Type B pancreatic cell (in vitro differentiated cells): ENCODE results near the gene CBFA2T3. TPM values are rescaled to one million over a fixed set of nuclear protein-coding genes. Genes with fewer than 3 reads are reported as not detected.

ENCODE experiments used
- DNase-seq: peaks from one replicate; pipeline ENCODE4 v3.0.0; 2021; ENCODE audit warnings: mixed read lengths; ENCODE audit not compliant: unreplicated experiment; ENCODE audit errors: extremely low spot score
- H3K27ac Mint-ChIP-seq: 2 replicates; pipeline ENCODE4 v1.8.0; 2021; ENCODE audit warnings: mild to moderate bottlenecking, mixed read lengths
- H3K27me3 Mint-ChIP-seq: 2 replicates; pipeline ENCODE4 v1.8.0; 2021; ENCODE audit warnings: mixed read lengths
- H3K36me3 Mint-ChIP-seq: 2 replicates; pipeline ENCODE4 v1.8.0; 2021; ENCODE audit warnings: mixed read lengths
- H3K4me1 Mint-ChIP-seq: one replicate; pipeline ENCODE4 v1.8.0; 2021; ENCODE audit warnings: mixed read lengths; ENCODE audit not compliant: unreplicated experiment
- H3K4me3 Mint-ChIP-seq: 2 replicates; pipeline ENCODE4 v1.8.0; 2021; ENCODE audit warnings: mild to moderate bottlenecking, mixed read lengths
- H3K9me3 Mint-ChIP-seq: 2 replicates; pipeline ENCODE4 v1.8.0; 2021; ENCODE audit warnings: mixed read lengths
- total RNA-seq: library from RNA; stranded (reverse); gene quantifications from 2 replicates; pipeline ENCODE4 v1.2.1, GENCODE V29; 2021; ENCODE audit warnings: low replicate concordance
- TF ChIP-seq, protein P1 (sequence below): fragments of 200-600 bp; sonication (generic); conservative IDR thresholded peaks from 2 replicates; pipeline ENCODE4 v1.5.0; 2021; ENCODE audit warnings: antibody characterized with exemption, mild to moderate bottlenecking

The CBFA2T3 gene
- total RNA-seq, 1 donor from 2014 or later: 8.9 TPM

DNA sequence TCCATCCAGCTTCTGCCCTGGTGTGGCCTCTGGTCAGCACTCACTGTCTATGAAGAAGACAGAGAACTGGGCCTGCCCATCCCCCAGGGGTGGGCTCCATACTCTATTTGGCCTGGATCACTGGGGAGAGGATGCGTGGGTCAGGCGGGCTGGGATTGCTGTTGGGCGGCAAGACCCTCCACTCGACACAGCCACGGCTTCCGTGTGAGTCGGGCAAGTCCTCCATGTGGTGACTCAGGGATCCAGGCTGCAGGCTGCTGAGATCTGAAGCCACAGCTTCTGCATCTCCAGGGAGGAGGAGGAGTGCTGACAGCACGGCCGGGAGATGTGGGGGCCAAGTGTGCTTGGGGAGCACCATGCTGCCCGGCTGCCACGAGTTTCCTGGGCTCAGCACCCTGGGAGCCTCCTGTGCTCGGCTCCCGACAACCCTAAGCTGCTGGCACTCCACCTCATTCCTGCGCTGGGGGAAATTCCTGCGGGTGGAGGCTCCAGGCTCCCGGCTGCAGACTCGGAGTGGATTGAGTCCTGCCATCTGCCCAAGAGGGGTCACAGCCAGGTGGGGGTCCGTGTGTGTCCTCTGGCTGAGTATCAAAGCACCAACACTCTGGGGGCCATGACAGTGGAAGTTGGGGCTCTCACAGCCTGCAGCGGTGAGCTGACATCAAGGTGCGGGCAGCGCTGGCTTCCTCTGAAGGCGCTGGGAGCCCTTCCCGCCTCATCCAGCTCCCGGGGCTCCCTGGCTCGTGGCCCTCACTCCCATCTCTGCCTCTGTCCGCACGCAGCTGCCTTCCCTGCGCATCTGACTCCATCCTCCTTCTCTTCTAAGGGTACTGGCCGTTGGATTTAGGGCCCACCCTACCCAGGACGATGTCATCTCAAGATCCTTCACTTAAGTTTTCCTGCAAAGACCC is 24.4 kb upstream of the CBFA2T3 start:
- Mint-ChIP-seq H3K9me3 (peaks cover 13% of the 10 kb centered on the region), H3K27me3 (peaks cover 39% of the 10 kb centered on the region), H3K27ac (no peak overlapping the region), H3K4me1 (no peaks in the 10 kb centered on the region), H3K36me3 (no peaks in the 10 kb centered on the region), H3K4me3 (no peak overlapping the region)
- DNase-seq: no peak
- TF ChIP-seq, protein P1, sequence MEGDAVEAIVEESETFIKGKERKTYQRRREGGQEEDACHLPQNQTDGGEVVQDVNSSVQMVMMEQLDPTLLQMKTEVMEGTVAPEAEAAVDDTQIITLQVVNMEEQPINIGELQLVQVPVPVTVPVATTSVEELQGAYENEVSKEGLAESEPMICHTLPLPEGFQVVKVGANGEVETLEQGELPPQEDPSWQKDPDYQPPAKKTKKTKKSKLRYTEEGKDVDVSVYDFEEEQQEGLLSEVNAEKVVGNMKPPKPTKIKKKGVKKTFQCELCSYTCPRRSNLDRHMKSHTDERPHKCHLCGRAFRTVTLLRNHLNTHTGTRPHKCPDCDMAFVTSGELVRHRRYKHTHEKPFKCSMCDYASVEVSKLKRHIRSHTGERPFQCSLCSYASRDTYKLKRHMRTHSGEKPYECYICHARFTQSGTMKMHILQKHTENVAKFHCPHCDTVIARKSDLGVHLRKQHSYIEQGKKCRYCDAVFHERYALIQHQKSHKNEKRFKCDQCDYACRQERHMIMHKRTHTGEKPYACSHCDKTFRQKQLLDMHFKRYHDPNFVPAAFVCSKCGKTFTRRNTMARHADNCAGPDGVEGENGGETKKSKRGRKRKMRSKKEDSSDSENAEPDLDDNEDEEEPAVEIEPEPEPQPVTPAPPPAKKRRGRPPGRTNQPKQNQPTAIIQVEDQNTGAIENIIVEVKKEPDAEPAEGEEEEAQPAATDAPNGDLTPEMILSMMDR: no peak

DNA sequence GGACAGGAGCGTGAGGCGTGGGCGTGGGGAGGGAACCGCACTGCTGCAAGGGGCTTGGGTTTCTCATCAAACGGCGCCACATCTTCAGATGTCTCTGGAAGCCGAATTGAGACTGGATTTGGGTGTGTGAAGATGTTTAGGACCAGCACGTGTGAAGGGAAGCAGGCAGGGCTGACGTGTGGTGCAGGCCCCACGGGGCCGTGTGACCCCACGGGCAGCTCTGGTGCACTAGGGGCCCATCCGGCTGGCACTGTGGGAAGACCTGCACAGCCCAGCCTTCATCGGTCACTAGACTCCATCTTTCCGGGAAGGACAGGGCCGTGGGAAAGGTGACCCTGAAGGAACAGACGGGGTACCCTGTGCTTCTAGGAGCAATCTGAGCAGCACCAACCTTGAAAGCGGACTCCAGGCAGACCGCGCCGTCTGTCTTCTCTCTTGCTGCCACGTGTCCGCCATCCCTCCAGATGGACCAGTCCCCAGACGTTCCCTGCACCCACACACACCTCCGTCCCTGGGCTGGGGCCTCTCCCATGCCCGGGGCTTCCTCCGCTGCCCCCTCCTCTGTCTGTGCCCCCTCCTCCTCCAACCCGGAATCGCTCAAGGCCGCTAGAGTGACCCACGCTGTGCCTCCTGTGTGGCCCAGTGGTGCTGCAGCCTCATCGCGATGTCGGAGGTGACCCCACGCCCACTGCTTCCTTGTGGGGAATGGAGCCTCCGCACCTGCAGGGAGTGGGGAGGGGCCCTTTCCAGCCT is 23.4 kb upstream of the CBFA2T3 start:
- Mint-ChIP-seq H3K36me3 (no peaks in the 10 kb centered on the region), H3K4me3 (no peak overlapping the region), H3K4me1 (no peaks in the 10 kb centered on the region), H3K9me3 (peaks cover 13% of the 10 kb centered on the region), H3K27ac (no peak overlapping the region), H3K27me3 (peaks cover 39% of the 10 kb centered on the region)
- TF ChIP-seq, protein P1: no peak
- no peak for DNase-seq

DNA sequence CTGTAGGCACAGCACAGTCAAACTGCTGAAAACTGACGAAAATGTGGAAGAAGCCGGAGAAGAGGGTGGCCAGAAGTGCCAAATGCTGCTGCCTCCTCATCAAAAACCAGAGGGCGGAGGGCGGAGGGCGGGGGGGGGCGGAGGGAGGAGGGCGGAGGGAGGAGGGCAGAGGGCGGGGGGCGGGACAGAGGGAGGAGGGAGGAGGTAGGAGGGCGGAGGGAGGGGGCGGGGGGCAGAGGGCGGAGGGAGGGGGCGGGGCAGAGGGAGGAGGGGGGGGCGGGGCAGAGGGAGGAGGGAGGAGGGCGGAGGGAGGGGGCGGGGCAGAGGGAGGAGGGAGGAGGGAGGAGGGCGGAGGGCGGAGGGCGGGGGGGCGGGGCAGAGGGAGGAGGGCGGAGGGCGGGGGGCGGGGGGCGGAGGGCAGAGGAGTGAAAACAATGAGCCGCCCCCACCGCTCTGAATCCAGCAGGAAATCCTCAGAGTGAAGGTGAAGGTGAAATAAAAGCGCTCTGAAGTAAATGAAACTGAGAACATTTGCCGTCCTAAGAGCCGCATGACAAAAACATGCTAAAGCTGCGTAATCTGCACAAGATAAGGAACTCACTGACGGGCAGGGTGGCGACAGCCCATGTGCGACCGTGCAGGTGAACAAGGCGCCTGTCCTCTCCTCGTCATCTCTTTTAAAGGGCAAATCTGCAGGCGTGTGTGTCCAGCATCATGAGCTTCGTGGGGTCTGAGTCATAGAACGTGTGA is 22.6 kb upstream of the CBFA2T3 start:
- Mint-ChIP-seq H3K27me3 (peaks cover 41% of the 10 kb centered on the region), H3K4me1 (no peaks in the 10 kb centered on the region), H3K4me3 (no peak overlapping the region), H3K36me3 (no peaks in the 10 kb centered on the region), H3K9me3 (peaks cover 13% of the 10 kb centered on the region), H3K27ac (no peak overlapping the region)
- TF ChIP-seq, protein P1: no peak
- no peak for DNase-seq

DNA sequence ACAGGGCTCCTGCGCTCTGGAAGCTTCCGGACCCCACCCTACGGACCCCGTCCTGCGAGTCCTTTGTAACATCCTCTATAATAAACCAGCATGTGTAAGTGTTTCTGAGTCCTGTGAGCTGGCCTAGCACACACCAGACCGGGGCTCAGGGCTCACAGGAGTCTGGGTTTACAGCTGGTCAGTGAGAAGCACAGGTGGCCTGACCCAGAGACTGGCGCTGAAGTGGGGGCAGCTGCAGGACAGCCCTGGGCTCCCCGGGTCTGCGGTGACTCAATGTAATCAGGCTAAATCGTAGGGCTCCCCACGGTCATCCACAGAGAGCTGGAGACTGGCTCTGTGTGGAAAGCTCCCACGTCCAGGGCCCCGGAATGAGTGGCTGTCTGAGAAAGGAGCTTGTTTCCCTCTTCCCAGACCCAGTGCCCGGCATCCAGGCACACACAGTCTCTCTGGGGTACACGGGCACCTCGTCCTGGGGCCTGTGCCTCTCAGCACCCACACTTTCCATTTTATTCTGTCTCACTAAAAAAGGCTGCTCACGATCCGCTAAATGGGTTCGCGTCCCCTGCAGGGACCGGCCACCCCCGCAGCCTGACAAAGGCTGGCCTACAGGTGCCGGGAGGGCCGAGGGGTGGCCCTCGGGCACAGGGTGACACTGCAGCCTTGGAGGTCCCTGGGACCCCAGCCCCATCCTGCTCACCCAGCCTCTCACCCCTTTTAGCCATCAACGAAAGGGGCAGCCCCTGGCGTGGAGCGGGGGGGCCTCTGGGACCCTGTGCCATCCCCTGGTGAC is 18.9 kb upstream of the CBFA2T3 start:
- peaks cover 13% of the 10 kb centered on the region for H3K9me3 Mint-ChIP-seq
- H3K4me3 Mint-ChIP-seq: no peak overlapping the region
- H3K27ac Mint-ChIP-seq: no peak overlapping the region
- DNase-seq: no peak
- H3K4me1 Mint-ChIP-seq: no peaks in the 10 kb centered on the region
- TF ChIP-seq, protein P1: no peak
- H3K36me3 Mint-ChIP-seq: no peaks in the 10 kb centered on the region
- peaks cover 24% of the 10 kb centered on the region for H3K27me3 Mint-ChIP-seq

DNA sequence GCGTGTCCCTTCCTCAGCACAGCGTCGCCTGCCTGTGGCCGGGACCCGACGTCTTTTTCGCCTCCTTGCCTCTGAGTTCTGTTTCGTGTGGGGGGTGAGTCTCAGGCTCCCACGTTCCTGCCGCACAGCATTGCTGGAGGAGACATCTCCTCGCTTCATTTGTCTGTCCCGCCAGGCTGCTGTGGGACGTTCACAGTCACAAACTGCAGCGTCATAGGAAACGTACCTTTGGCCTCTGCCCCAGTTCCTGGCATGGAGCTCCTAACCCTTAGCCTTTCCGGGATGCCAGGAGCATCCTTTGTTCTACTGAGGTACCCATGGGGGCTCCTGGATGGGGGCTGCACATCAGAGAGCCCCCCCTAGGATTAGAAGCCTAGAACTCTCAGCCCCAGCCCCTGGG is 18.2 kb upstream of the CBFA2T3 start:
- no peak overlapping the region for H3K4me3 Mint-ChIP-seq
- no peak overlapping the region for H3K27ac Mint-ChIP-seq
- DNase-seq: no peak
- peaks cover 18% of the 10 kb centered on the region for H3K27me3 Mint-ChIP-seq
- TF ChIP-seq, protein P1: no peak
- no peaks in the 10 kb centered on the region for H3K4me1 Mint-ChIP-seq
- H3K9me3 Mint-ChIP-seq: peaks cover 13% of the 10 kb centered on the region
- H3K36me3 Mint-ChIP-seq: no peaks in the 10 kb centered on the region
